ENCODE results near the gene DGLUCY. TPM values are rescaled to one million over a fixed set of nuclear protein-coding genes. Genes with fewer than 3 reads are reported as not detected.
"Not testable (repeated sequence)": the region's sequence is repeated elsewhere in the genome, so short reads cannot be mapped to it uniquely, and the experiment has no call there.

Gene DGLUCY
- total RNA-seq, 2 experiments from 2014 or later = 31.9 to 36.1 TPM

DNA sequence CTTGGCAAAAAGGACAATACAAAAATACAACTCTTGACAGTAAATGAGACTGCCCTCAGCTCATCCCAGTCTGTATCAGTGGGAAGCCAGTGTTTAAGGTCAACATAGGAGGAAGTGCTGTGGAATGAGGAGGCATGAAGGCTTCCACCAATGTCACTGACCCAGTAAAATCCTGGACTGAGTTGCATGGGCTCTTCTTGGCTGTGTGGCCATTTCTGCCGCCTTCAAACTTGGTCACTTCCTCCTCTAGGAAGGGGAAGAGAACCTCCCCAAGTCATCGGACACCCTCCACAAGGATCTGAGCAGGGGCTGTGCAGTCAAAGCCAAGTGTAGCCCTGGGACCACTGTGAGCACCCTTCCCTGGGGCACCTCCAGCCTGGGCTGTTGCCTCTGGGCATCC is 118.7 kb downstream of the DGLUCY start:
- H3K9me3 Mint-ChIP-seq = peaks cover 12% of the 10 kb centered on the region
- peaks cover 52% of the 10 kb centered on the region for H3K36me3 Mint-ChIP-seq
- H3K27ac Mint-ChIP-seq = peak overlapping the region; percentile 51
- H3K4me3 Mint-ChIP-seq = no peak overlapping the region
- DNase-seq = no peak
- H3K27me3 Mint-ChIP-seq = no peaks in the 10 kb centered on the region
- H3K4me1 Mint-ChIP-seq = peaks cover 53% of the 10 kb centered on the region

DNA sequence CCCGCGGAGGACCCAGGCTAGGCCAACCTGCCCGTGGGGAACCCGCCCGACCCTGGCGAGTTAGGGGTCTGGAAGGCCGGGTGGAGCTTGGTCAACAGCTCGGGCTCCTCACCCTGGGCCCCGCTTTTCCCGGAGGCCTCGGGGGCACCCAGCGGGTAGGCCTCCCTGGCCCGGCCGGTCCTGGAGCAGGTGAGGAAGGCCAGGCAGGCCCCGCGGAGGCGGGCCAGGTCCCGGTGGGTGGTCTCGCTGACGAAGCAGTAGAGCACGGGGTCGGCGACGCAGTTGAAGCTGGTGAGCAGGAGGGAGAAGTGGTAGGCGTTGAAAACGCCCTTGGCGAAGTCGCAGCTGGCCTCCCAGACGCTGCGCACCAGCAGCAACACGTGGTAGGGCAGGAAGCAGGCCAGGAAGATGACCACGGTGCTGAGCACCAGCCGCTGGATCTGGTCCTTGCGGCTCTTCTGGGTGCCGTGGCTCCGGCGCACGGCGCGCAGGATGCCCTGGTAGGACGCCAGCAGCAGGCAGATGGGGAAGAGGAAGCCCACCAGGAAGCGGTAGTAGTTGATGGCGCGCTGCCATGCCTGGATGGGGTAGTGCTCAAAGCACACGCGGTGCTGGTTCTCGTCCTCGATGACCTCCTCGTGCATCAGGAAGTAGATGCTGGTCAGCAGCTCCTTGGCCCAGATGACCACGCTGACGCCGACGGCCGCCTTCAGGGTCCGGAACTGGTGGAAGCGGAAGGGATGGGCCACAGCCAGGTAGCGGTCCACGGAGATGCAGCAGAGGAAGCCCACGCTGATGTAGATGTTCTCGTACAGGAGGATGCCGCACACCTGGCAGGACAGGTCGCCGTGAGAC is 120.3 kb downstream of the DGLUCY start:
- no peak for DNase-seq
- H3K4me3 Mint-ChIP-seq = no peak overlapping the region
- H3K36me3 Mint-ChIP-seq = peaks cover 61% of the 10 kb centered on the region
- H3K4me1 Mint-ChIP-seq = peaks cover 54% of the 10 kb centered on the region
- H3K27me3 Mint-ChIP-seq = no peaks in the 10 kb centered on the region
- H3K9me3 Mint-ChIP-seq = peaks cover 12% of the 10 kb centered on the region
- H3K27ac Mint-ChIP-seq = no peak overlapping the region

DNA sequence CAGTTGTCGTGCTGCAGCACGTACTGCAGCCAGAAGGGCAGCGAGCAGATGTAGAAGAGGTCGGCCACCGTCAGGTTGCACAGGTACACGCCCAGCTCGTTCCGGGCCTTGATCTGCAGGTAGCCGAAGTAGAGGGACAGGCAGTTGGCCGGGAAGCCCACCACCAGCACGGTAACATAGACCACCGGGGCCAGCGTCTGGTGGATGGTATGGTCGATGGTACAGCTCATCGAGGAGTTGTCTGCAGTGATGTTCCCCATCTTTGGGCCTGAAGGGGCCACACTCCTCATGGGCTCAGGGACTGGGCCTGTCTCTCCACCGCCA is 120.9 kb downstream of the DGLUCY start:
- Mint-ChIP-seq H3K36me3 (peaks cover 66% of the 10 kb centered on the region), H3K4me3 (no peak overlapping the region), H3K9me3 (peaks cover 13% of the 10 kb centered on the region), H3K27ac (no peak overlapping the region), H3K27me3 (no peaks in the 10 kb centered on the region), H3K4me1 (peaks cover 54% of the 10 kb centered on the region)
- no peak for DNase-seq

DNA sequence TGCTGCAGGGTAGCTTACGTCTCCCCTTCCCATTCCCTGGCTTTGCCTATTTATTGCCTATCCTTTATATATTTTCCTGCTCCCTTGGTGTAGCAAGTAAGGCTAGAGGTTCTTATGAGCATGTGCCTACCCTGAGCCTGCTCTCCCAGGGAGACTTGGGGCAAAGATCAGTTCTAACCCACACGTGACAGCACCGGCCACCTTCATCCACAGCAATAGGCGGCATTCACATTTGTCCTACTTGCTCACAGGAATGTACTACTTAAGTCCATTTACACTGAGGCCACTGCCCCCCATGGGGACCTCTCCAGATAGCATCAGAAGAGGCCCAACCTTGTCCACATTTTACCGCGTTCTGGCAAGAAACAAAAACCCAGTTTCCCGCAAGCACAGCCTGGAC is 122.0 kb downstream of the DGLUCY start:
- peaks cover 67% of the 10 kb centered on the region for H3K36me3 Mint-ChIP-seq
- no peak overlapping the region for H3K4me3 Mint-ChIP-seq
- no peaks in the 10 kb centered on the region for H3K27me3 Mint-ChIP-seq
- H3K4me1 Mint-ChIP-seq = peaks cover 47% of the 10 kb centered on the region
- H3K9me3 Mint-ChIP-seq = peaks cover 10% of the 10 kb centered on the region
- DNase-seq = no peak
- no peak overlapping the region for H3K27ac Mint-ChIP-seq

DNA sequence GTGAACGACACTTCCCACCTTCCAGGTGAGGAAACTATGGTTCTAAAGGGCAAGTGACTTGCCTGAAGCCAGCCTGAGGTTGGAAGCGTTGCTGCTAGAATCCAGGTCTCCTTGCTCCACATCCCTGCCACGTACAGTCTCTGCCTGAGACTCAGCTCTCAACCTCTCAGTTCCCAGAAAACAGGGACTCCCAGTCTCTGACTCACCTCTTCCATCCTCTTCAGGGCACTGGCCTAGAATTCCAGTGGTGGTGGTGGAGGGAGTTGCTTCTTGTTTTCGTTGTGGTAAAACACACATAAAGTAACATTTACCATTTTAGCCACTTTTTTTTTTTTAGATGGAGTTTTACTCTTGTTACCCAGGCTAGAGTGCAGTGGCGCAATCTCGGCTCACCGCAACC is 123.3 kb downstream of the DGLUCY start:
- H3K4me3 Mint-ChIP-seq = no peak overlapping the region
- peaks cover 46% of the 10 kb centered on the region for H3K4me1 Mint-ChIP-seq
- H3K9me3 Mint-ChIP-seq = peaks cover 2% of the 10 kb centered on the region
- no peak for DNase-seq
- no peak overlapping the region for H3K27ac Mint-ChIP-seq
- H3K27me3 Mint-ChIP-seq = no peaks in the 10 kb centered on the region
- peaks cover 67% of the 10 kb centered on the region for H3K36me3 Mint-ChIP-seq

DNA sequence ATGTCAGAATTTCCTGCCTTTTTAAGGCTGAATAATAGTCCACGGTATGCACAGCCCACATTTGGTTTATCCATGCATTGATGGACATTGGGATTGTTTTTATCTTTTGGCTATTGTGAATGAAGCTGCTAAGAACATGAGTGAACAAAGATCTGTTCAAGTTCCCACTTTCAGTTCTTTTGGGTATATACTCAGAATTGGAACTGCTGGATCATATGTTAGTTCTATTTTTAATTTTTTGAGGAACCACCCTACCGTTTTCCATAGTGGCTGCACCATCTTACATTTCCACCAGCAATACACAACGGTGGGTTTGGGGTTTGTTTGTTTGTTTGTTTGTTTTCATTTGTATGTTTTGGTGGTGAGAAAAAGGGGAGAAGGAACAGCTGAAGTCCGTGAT is 124.2 kb downstream of the DGLUCY start:
- no peaks in the 10 kb centered on the region for H3K27me3 Mint-ChIP-seq
- H3K9me3 Mint-ChIP-seq = peaks cover 2% of the 10 kb centered on the region
- peaks cover 50% of the 10 kb centered on the region for H3K4me1 Mint-ChIP-seq
- H3K4me3 Mint-ChIP-seq = no peak overlapping the region
- DNase-seq = no peak
- peaks cover 69% of the 10 kb centered on the region for H3K36me3 Mint-ChIP-seq
- H3K27ac Mint-ChIP-seq = no peak overlapping the region

DNA sequence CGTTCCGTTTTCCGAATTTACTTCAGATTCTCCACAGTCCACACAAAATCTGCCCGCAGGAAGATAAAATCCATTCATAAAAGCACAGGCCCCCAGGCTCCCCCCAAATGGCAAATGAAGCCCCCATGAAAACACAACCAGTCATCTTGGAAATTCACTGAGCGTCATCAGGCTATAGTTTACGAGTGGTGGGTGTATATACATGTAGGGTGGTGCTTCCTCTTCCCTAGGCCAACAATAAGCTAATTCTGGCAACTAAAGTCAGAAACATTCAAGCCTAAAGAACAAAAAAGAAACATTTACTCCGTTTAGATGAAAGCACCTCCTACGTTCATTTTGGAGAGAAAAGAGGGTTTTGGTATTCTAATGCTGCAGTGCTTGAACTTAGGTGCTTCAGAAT is 124.8 kb downstream of the DGLUCY start:
- Mint-ChIP-seq H3K9me3 (peaks cover 2% of the 10 kb centered on the region), H3K27me3 (no peaks in the 10 kb centered on the region), H3K4me3 (no peak overlapping the region), H3K27ac (peak overlapping the region; percentile 84), H3K4me1 (peaks cover 53% of the 10 kb centered on the region), H3K36me3 (peaks cover 70% of the 10 kb centered on the region)
- no peak for DNase-seq

DNA sequence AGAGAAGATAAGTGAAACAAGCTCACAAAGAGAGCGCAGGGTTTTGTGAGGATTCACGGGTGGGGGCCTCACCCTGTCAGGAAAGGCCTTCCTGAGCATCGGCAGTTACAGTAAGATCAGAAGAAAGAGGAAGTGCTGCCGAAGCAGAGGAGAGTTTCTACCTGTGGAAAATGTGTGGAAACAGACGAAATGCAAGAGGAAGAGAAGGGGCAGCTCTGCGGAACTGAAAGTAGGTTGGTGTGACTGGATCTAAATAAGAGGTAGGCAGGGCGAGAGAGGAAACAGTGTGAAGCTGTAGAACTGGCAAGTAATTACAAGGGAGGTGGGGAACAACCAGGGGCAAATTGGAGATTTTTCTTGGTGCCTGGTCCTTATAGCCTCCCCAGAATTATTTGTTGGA is 128.0 kb downstream of the DGLUCY start:
- Mint-ChIP-seq H3K36me3 (peaks cover 73% of the 10 kb centered on the region), H3K27me3 (no peaks in the 10 kb centered on the region), H3K9me3 (peaks cover 2% of the 10 kb centered on the region), H3K4me3 (peak overlapping the region; percentile 77), H3K4me1 (peaks cover 74% of the 10 kb centered on the region), H3K27ac (peak overlapping the region; percentile 98)
- DNase-seq = peak; percentile 35

DNA sequence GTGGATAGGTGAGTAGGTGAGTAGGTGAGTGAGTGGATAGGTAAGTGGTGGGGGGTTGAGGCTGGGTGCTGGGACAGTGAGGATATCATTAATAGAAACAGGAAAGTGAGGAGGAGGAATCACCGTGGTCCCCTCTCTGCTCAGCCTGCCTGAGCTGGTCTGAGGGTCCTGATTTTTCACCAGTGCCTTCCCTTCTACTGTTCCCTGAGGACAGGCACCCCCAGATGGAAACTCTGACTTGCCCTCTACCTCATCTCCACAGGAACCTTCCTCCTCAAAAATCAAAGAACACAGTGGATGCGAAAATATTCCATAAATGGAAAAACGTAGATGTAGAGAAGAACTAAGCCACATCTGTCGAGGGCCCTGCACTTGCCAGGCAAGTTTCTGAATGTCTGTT is 128.8 kb downstream of the DGLUCY start:
- Mint-ChIP-seq H3K36me3 (peaks cover 80% of the 10 kb centered on the region), H3K4me1 (peaks cover 79% of the 10 kb centered on the region), H3K27me3 (no peaks in the 10 kb centered on the region), H3K27ac (peak overlapping the region; percentile 98), H3K4me3 (peak overlapping the region; percentile 77), H3K9me3 (peaks cover 7% of the 10 kb centered on the region)
- DNase-seq = no peak

DNA sequence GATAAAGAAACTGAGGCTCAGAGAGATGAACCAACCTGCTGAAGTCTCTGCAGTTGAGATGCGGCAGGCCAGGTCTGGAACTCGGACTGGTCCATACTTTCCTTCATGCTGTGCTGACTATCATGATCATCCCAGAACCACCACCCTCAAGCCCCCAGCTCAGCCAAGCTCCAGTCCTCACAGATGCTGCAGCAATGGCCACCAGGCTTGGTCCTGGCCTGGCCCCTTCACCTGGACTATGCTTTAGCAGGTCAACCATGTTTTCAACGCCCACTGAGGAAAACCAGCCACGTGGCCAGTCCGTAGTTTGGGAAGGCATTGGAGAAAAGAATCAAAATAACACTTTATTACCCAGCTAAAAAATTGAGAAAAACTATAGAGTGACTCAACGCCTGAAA is 129.2 kb downstream of the DGLUCY start:
- Mint-ChIP-seq H3K9me3 (peaks cover 7% of the 10 kb centered on the region), H3K4me3 (peak overlapping the region; percentile 77), H3K36me3 (peaks cover 80% of the 10 kb centered on the region), H3K27me3 (no peaks in the 10 kb centered on the region), H3K4me1 (peaks cover 80% of the 10 kb centered on the region), H3K27ac (peak overlapping the region; percentile 98)
- no peak for DNase-seq

DNA sequence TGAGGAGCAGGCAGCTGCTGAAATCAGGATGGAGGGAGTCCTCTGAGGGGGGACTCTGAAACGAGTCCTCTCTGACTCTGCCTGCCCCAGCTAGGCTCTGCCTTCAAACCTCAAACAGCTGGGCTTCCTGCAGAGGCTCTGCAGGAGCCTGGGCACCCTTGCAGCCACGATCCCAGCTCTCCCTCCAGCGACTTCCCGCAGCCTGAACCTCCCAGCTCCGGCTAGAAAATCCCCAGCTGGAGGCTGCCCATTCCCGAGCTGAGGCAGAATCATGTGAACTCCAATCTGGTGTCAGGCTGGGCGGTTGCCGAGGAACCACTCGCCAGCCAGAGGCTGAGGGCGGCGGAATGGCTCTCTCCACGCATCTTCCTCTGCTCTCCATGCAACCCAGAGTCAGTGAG is 130.6 kb downstream of the DGLUCY start, which contains the start of gene GPR68:
Gene GPR68, minus strand, starts transcription at position 204 of the 401 bp plus-strand sequence. CDS start 9,654 bp downstream, outside the sequence.
- peak within 1 kb of the TSS; percentile 77 for H3K4me3 Mint-ChIP-seq
- H3K27ac Mint-ChIP-seq = peak within 1 kb of the TSS; percentile 98
- H3K36me3 Mint-ChIP-seq = peaks cover 75% of the 10 kb centered on the region
- peaks cover 7% of the 10 kb centered on the region for H3K9me3 Mint-ChIP-seq
- H3K27me3 Mint-ChIP-seq = no peaks in the 10 kb centered on the region
- peaks cover 75% of the 10 kb centered on the region for H3K4me1 Mint-ChIP-seq
- DNase-seq = peak; percentile 35

DNA sequence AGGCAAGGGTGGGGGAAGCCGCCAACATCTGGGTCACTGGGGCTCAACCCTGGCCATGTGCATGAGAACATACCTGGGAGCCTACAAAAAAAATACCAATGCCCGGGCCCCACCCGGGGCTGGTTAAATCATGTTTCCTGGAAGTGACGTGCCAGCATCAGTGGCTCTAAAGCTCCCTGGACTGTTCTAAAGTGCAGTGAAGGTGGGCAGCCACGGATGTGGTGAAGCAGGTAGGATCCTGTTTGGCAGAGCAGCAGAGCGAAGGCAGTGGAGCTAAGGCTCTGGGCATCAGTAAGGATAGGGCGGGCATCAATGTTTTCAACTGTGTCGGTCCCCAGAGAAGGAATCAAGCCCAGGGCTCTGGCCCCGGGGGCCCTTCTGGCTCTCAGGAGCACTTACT is 131.2 kb downstream of the DGLUCY start:
- H3K36me3 Mint-ChIP-seq = peaks cover 71% of the 10 kb centered on the region
- peak overlapping the region; percentile 98 for H3K27ac Mint-ChIP-seq
- peaks cover 76% of the 10 kb centered on the region for H3K4me1 Mint-ChIP-seq
- peak; percentile 75 for DNase-seq
- H3K9me3 Mint-ChIP-seq = peaks cover 5% of the 10 kb centered on the region
- no peaks in the 10 kb centered on the region for H3K27me3 Mint-ChIP-seq
- H3K4me3 Mint-ChIP-seq = peak overlapping the region; percentile 77

DNA sequence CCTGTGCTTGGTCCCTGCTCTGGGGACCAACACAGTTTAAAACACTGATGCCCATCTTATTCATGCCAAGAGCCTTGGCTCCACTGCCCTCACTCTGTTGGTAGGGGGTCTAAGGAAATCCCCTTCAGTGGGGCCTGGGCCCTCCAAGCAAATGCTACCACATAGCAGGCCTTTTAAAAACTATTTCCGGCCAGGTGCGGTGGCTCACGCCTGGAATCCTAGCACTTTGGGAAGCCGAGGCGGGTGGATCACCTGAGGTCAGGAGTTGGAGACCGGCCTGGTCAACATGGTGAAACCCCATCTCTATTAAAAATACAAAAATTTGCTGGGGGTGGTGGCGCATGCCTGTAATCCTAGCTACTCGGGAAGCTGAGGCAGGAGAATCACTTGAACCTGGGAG is 131.7 kb downstream of the DGLUCY start:
- not testable (repeated sequence) for DNase-seq, H3K27me3 Mint-ChIP-seq, H3K9me3 Mint-ChIP-seq
- H3K36me3 Mint-ChIP-seq = peaks cover 70% of the 10 kb centered on the region
- H3K4me3 Mint-ChIP-seq = peak overlapping the region; percentile 77
- H3K4me1 Mint-ChIP-seq = peaks cover 80% of the 10 kb centered on the region
- H3K27ac Mint-ChIP-seq = peak overlapping the region; percentile 98

DNA sequence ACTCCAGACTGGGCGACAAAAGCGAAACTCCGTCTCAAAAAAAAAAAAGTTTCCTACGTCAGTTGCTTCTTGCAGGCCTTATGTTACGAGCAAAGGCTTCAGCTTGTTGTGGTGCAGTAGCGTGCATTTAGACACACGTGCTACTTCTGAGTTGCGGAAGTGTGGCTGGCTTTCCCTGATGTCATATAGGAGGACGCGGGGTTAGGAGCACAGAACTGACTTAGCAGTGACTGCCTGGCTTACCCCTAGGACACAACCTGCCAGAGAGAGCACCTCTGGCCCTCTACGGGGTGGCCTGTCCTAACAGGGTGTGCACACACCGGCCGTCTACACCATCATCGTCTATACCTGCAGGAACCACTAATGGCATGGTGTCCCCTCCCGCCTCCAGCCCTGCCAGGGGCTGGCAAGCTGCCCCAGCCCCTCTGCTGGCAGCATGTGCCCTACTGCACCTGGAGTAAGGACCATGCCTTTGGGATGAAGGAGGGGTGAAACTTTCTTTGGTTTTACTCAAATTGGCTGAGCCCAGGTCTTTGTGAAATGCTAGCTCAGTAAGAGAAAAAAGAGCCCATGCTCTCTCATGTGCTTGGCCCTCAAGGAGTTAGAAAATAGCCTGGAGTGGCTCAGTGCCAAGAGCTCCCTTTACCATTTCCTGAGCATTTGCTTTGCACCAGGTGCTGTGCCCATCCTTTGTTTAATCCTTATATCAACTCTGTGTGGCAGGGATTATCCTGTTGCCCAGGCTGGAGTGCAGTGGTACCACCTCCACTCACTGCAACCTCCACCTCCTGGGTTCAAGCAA is 132.4 kb downstream of the DGLUCY start:
- Mint-ChIP-seq H3K27ac (peak overlapping the region; percentile 98), H3K27me3 (no peaks in the 10 kb centered on the region), H3K36me3 (peaks cover 69% of the 10 kb centered on the region), H3K9me3 (peaks cover 5% of the 10 kb centered on the region), H3K4me3 (peak overlapping the region; percentile 77), H3K4me1 (peaks cover 84% of the 10 kb centered on the region)
- peak; percentile 78 for DNase-seq

DNA sequence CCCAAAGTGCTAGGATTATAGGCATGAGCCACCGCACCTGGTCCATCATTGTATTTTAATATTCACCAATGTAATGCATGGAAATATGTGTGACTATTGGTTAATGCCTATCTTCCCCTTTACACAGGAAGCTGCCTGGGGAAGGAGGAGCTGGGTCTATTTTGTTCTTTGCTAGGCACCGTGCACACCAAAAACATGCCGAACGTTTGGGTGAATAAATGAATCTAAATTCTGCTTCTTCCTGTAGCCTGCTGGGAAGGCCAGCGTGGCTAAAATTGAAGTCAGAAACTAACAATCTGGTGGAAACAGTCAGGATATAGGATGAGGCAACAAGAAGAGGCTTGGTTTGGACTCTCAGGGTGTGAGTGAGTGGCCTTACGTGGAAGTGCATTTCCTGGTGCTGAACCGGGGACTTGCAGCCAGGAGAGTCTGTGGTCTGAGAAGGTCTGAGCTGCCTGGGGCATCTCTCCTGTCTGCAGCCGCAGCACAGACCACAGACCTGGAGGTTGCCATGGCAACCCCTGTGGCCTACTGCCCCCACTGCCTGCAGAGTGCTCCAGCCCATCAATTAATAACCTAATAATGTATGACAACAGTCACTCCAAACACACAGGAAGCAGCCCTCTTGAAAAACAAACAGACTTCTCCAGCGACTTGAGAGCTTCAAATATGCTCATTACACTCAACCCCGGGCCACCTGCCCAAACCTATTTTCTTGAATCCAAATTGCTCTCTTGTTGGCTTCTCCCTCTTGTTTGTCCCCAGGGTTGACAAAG is 136.2 kb downstream of the DGLUCY start:
- DNase-seq = peak; percentile 51
- Mint-ChIP-seq H3K36me3 (peaks cover 43% of the 10 kb centered on the region), H3K4me1 (peaks cover 78% of the 10 kb centered on the region), H3K9me3 (peaks cover 5% of the 10 kb centered on the region), H3K4me3 (peak overlapping the region; percentile 56), H3K27me3 (no peaks in the 10 kb centered on the region), H3K27ac (peak overlapping the region; percentile 91)

Data from activated naive CD8-positive, alpha-beta T cell treated with anti-CD3 and anti-CD28 coated beads for 36 hours (primary cell).